ENCODE data around the gene XIRP1. TPM values are rescaled to one million over a fixed set of nuclear protein-coding genes. Genes with fewer than 3 reads are reported as not detected.

XIRP1 gene
- total RNA-seq, 1 donor from 2014 or later = not detected

- peaks cover 47% of the 10 kb centered on the region for H3K4me1 ChIP-seq
- TF ChIP-seq POLR2A (IDR thresholded peaks at IDR 0.05) (no peak), POLR2AphosphoS5 (IDR thresholded peaks at IDR 0.05; ENCODE audit: insufficient read depth in 1 of 2, low read depth in 1 of 2) (no peak), CTCF (IDR thresholded peaks at IDR 0.05) (no peak)
- H3K36me3 ChIP-seq = peaks cover 0 to 17% of the 10 kb centered on the region in 2 donors
- no peak for DNase-seq (ENCODE audit: extremely low spot score in 2 of 2)
- H3K27me3 ChIP-seq = no peaks in the 10 kb centered on the region
- intact Hi-C loops (cut with DNase I) = no loop called here
- H3K9me3 ChIP-seq = no peaks in the 10 kb centered on the region
- H3K27ac ChIP-seq = no peak overlapping the region
- H3K4me3 ChIP-seq = no peak overlapping the region
Observed at GRCh38 chr3:39137435-39137936, 54.9 kb downstream of the XIRP1 start.

- Histone ChIP-seq H3K4me3 (no peak overlapping the region), H3K27me3 (no peaks in the 10 kb centered on the region), H3K4me1 (peaks cover 40% of the 10 kb centered on the region), H3K27ac (no peak overlapping the region), H3K36me3 (peaks cover 0 to 11% of the 10 kb centered on the region in 2 donors), H3K9me3 (no peaks in the 10 kb centered on the region)
- no peak for DNase-seq (ENCODE audit: extremely low spot score in 2 of 2)
- TF ChIP-seq POLR2A (IDR thresholded peaks at IDR 0.05) (no peak), POLR2AphosphoS5 (IDR thresholded peaks at IDR 0.05; ENCODE audit: insufficient read depth in 1 of 2, low read depth in 1 of 2) (no peak), CTCF (IDR thresholded peaks at IDR 0.05) (no peak)
- intact Hi-C loops (cut with DNase I) = no loop called here
Observed at GRCh38 chr3:39136533-39137434, 55.6 kb downstream of the XIRP1 start.

- intact Hi-C loops (cut with DNase I) = no loop called here
- no peak overlapping the region for H3K4me3 ChIP-seq
- no peak for DNase-seq (ENCODE audit: extremely low spot score in 2 of 2)
- H3K36me3 ChIP-seq = peaks cover 0 to 4% of the 10 kb centered on the region in 2 donors
- no peaks in the 10 kb centered on the region for H3K9me3 ChIP-seq
- no peaks in the 10 kb centered on the region for H3K27me3 ChIP-seq
- H3K27ac ChIP-seq = no peak overlapping the region
- TF ChIP-seq CTCF (IDR thresholded peaks at IDR 0.05) (no peak), POLR2A (IDR thresholded peaks at IDR 0.05) (no peak), POLR2AphosphoS5 (IDR thresholded peaks at IDR 0.05; ENCODE audit: insufficient read depth in 1 of 2, low read depth in 1 of 2) (peak in 1 of 2 donors; percentile 13)
- peaks cover 25% of the 10 kb centered on the region for H3K4me1 ChIP-seq
Observed at GRCh38 chr3:39135170-39135805, 57.1 kb downstream of the XIRP1 start.

- H3K36me3 ChIP-seq = no peaks in the 10 kb centered on the region
- H3K4me1 ChIP-seq = peaks cover 17% of the 10 kb centered on the region
- no peaks in the 10 kb centered on the region for H3K27me3 ChIP-seq
- intact Hi-C loops (cut with DNase I) = no loop called here
- no peak for DNase-seq (ENCODE audit: extremely low spot score in 2 of 2)
- no peaks in the 10 kb centered on the region for H3K9me3 ChIP-seq
- TF ChIP-seq CTCF (IDR thresholded peaks at IDR 0.05) = no peak
- no peak for TF ChIP-seq POLR2A (IDR thresholded peaks at IDR 0.05)
- no peak for TF ChIP-seq POLR2AphosphoS5 (IDR thresholded peaks at IDR 0.05; ENCODE audit: insufficient read depth in 1 of 2, low read depth in 1 of 2)
- no peak overlapping the region for H3K27ac ChIP-seq
- no peak overlapping the region for H3K4me3 ChIP-seq
Observed at GRCh38 chr3:39134305-39134704, 58.1 kb downstream of the XIRP1 start.
